ENCODE results near the gene TTLL4.

- TF ChIP-seq CTCF (IDR thresholded peaks at IDR 0.05) (no peak), POLR2A (IDR thresholded peaks at IDR 0.05) (no peak)
Observed at GRCh38 chr2:218726004-218726574, 15.5 kb downstream of the TTLL4 start.
